ENCODE results near the gene ITGB1BP1.

DNA sequence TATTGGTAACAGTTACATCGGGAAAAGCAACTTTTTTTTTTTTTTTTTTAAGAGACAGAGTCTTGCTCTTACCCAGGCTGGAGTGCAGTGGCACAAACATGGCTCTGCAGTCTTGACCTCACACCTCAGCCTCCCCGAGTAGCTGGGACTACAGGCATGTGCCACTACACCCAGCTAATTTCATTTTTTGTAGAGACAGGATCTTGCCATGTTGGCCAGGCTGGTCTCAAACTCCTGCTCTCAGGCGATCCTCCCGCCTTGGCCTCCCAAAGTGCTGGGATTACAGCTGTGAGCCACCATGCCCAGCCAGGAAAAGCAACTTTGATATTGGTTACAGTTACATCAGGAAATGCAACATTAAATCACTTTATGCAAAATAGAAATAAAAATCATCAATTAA is 4.6 kb downstream of the ITGB1BP1 start:
- TF ChIP-seq, protein P1, sequence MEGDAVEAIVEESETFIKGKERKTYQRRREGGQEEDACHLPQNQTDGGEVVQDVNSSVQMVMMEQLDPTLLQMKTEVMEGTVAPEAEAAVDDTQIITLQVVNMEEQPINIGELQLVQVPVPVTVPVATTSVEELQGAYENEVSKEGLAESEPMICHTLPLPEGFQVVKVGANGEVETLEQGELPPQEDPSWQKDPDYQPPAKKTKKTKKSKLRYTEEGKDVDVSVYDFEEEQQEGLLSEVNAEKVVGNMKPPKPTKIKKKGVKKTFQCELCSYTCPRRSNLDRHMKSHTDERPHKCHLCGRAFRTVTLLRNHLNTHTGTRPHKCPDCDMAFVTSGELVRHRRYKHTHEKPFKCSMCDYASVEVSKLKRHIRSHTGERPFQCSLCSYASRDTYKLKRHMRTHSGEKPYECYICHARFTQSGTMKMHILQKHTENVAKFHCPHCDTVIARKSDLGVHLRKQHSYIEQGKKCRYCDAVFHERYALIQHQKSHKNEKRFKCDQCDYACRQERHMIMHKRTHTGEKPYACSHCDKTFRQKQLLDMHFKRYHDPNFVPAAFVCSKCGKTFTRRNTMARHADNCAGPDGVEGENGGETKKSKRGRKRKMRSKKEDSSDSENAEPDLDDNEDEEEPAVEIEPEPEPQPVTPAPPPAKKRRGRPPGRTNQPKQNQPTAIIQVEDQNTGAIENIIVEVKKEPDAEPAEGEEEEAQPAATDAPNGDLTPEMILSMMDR (conservative IDR thresholded peaks at IDR 0.05): no peak
- TF ChIP-seq EZH2 (IDR thresholded peaks at IDR 0.05; ENCODE audit: low read depth): no peak

Data from PC-9 (cell line).